Neural cell (in vitro differentiated cells): Measurements from ENCODE around the gene YEATS4. TPM values are rescaled to one million over a fixed set of nuclear protein-coding genes. Genes with fewer than 3 reads are reported as not detected.

ENCODE experiments used
- H2AFZ ChIP-seq: fragments of 200-600, 300-800 bp; sonication (generic), shearing (Covaris generic); 2 replicates; pipeline ENCODE4 v1.6.0; 2014; ENCODE audit warnings: low read depth, mild to moderate bottlenecking, antibody characterized with exemption, low read length, moderate library complexity
- H3F3A ChIP-seq: fragments of 200-600 bp; shearing (Covaris generic); 2 replicates; pipeline ENCODE4 v1.6.1; 2016; ENCODE audit warnings: mild to moderate bottlenecking, moderate library complexity, mixed read lengths, antibody characterized with exemption, low read length; ENCODE audit not compliant: insufficient read depth, poor library complexity, severe bottlenecking
- H3K27ac ChIP-seq: fragments of 200-600, 300-800 bp; sonication (generic), shearing (Covaris generic); 2 replicates; pipeline ENCODE4 v1.5.1; 2014; ENCODE audit warnings: mild to moderate bottlenecking, low read length, moderate library complexity
- H3K27me3 ChIP-seq: fragments of 300-800, 200-600 bp; sonication (generic), shearing (Covaris generic); 2 replicates; pipeline ENCODE4 v1.6.0; 2014; ENCODE audit warnings: mild to moderate bottlenecking, low read depth, low read length, moderate library complexity; ENCODE audit not compliant: insufficient read depth
- H3K36me3 ChIP-seq: fragments of 300-800, 200-600 bp; sonication (generic), shearing (Covaris generic); 2 replicates; pipeline ENCODE4 v1.5.1; 2014; ENCODE audit warnings: mild to moderate bottlenecking, antibody characterized with exemption, low read length, moderate library complexity; ENCODE audit not compliant: insufficient read depth
- H3K4me2 ChIP-seq: fragments of 300-800, 200-600 bp; sonication (generic), shearing (Covaris generic); 2 replicates; pipeline ENCODE4 v1.6.0; 2014; ENCODE audit warnings: mild to moderate bottlenecking, low read length
- H3K4me3 ChIP-seq: fragments of 300-800, 200-600 bp; sonication (generic), shearing (Covaris generic); 2 replicates; pipeline ENCODE4 v1.5.1; 2014; ENCODE audit warnings: mild to moderate bottlenecking, low read length, moderate library complexity
- H3K79me2 ChIP-seq: fragments of 200-600 bp; shearing (Covaris generic); replicated peaks from 2 replicates; pipeline ENCODE4 v1.6.0; 2014; ENCODE audit warnings: mild to moderate bottlenecking, low read length, moderate library complexity; ENCODE audit not compliant: insufficient read depth
- H3K9ac ChIP-seq: fragments of 300-800, 200-600 bp; sonication (generic), shearing (Covaris generic); 2 replicates; pipeline ENCODE4 v1.6.1; 2016; ENCODE audit warnings: mild to moderate bottlenecking, low read length, mixed read lengths
- H3K9me2 ChIP-seq: fragments of 200-600 bp; shearing (Covaris generic); 2 replicates; pipeline ENCODE4 v1.6.1; 2016; ENCODE audit warnings: mild to moderate bottlenecking, low read length, mixed read lengths; ENCODE audit not compliant: insufficient read depth
- H3K9me3 ChIP-seq: fragments of 200-600, 300-800 bp; sonication (generic), shearing (Covaris generic); 2 replicates; pipeline ENCODE4 v1.6.1; 2016; ENCODE audit warnings: mild to moderate bottlenecking, mixed run types, low read length, moderate library complexity, mixed read lengths
- H4K20me1 ChIP-seq: fragments of 200-600 bp; shearing (Covaris generic); 2 replicates; pipeline ENCODE4 v1.6.1; 2016; ENCODE audit warnings: mild to moderate bottlenecking, mixed run types; ENCODE audit not compliant: insufficient read depth
- CTCF ChIP-seq: fragments of 450-650 bp; IDR thresholded peaks from 2 replicates; pipeline ENCODE4 v1.5.1; 2014; ENCODE audit warnings: antibody characterized with exemption, mild to moderate bottlenecking, moderate library complexity; ENCODE audit not compliant: poor library complexity, severe bottlenecking
- EP300 ChIP-seq: fragments of 450-650 bp; conservative IDR thresholded peaks from 2 replicates; pipeline ENCODE4 v1.6.1; 2014; ENCODE audit warnings: antibody characterized with exemption, mild to moderate bottlenecking, moderate library complexity; ENCODE audit not compliant: poor library complexity, severe bottlenecking
- EZH2 ChIP-seq: fragments of 200-600, 300-800 bp; shearing (Covaris generic), sonication (generic); IDR thresholded peaks from 2 replicates; pipeline ENCODE4 v1.6.1; 2014; ENCODE audit warnings: antibody characterized with exemption, low read length, borderline replicate concordance, mild to moderate bottlenecking; ENCODE audit not compliant: insufficient read depth, poor library complexity, severe bottlenecking
- MXI1 ChIP-seq: fragments of 450-650 bp; conservative IDR thresholded peaks from 2 replicates; pipeline ENCODE4 v1.6.1; 2014; ENCODE audit warnings: antibody characterized with exemption, mild to moderate bottlenecking; ENCODE audit not compliant: poor library complexity, severe bottlenecking
- POLR2AphosphoS5 ChIP-seq: IDR thresholded peaks from 2 replicates; pipeline ENCODE4 v1.6.1; 2012
- RAD21 ChIP-seq: fragments of 450-650 bp; conservative IDR thresholded peaks from 2 replicates; pipeline ENCODE4 v1.6.1; 2014; ENCODE audit warnings: antibody characterized with exemption, mild to moderate bottlenecking, moderate library complexity
- REST ChIP-seq: IDR thresholded peaks from 2 replicates; pipeline ENCODE4 v1.6.1; 2012; ENCODE audit warnings: borderline replicate concordance
- SMC3 ChIP-seq: fragments of 450-650 bp; conservative IDR thresholded peaks from 2 replicates; pipeline ENCODE4 v1.6.1; 2014; ENCODE audit warnings: antibody characterized with exemption, mild to moderate bottlenecking, moderate library complexity; ENCODE audit not compliant: poor library complexity
- TAF1 ChIP-seq: IDR thresholded peaks from 2 replicates; pipeline ENCODE4 v1.6.1; 2012; ENCODE audit warnings: low read depth
- polyA plus RNA-seq: library from polyadenylated mRNA; depleted of rRNA; stranded (reverse); fragments of >200 nt; gene quantifications from 2 replicates; pipeline ENCODE4 v1.2.3, GENCODE V29; 2014

YEATS4 gene
- polyA plus RNA-seq, 1 donor from 2014 or later, result 227 TPM

- TF ChIP-seq POLR2AphosphoS5, result no peak
- no peak for TF ChIP-seq MXI1
- no peak for TF ChIP-seq EP300
- no peak for TF ChIP-seq CTCF
- TF ChIP-seq RAD21, result no peak
- TF ChIP-seq REST, result no peak
- TF ChIP-seq TAF1, result no peak
- TF ChIP-seq EZH2, result no peak
- TF ChIP-seq SMC3, result no peak
- no peaks in the 10 kb centered on the region for H3K27me3 ChIP-seq
Measured at GRCh38 chr12:69352904-69353303, 6.6 kb upstream of the YEATS4 start.

DNA sequence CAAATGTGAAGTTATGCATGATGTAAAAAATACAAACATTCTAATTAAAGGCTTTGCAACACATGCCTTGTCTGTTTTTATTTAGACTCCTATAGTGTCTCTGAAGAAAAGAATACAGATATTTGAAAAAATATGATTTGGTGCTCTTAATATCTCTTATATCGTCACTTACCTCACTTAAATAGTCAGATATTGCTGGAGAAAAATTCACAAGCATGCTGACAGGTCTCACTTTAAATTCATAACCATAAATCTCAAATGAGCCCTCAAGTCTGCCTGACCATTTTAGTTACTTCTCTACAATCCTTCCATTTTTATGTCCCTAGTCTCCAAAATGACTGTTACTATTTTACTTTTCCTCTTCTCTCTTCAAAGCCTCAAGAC lies 5.4 kb upstream of the YEATS4 start:
- TF ChIP-seq CTCF, result no peak
- TF ChIP-seq MXI1, result no peak
- no peak for TF ChIP-seq EZH2
- TF ChIP-seq TAF1, result no peak
- H3K36me3 ChIP-seq, result no peaks in the 10 kb centered on the region
- H3K27me3 ChIP-seq, result no peaks in the 10 kb centered on the region
- H3K9me2 ChIP-seq, result no peaks in the 10 kb centered on the region
- H2AFZ ChIP-seq, result no peak overlapping the region
- no peak overlapping the region for H3K4me2 ChIP-seq
- no peak overlapping the region for H3K9ac ChIP-seq
- no peak overlapping the region for H3K4me3 ChIP-seq
- H3K9me3 ChIP-seq, result no peaks in the 10 kb centered on the region
- H3K27ac ChIP-seq, result no peak overlapping the region
- H4K20me1 ChIP-seq, result no peaks in the 10 kb centered on the region
- H3K79me2 ChIP-seq, result no peaks in the 10 kb centered on the region
- H3F3A ChIP-seq, result peaks cover 2% of the 10 kb centered on the region

More at GRCh38 chr12:69352904-69353303, 6.6 kb upstream of the YEATS4 start:
- no peaks in the 10 kb centered on the region for H3K9me3 ChIP-seq
- no peaks in the 10 kb centered on the region for H3F3A ChIP-seq
- H4K20me1 ChIP-seq, result no peaks in the 10 kb centered on the region
- H3K79me2 ChIP-seq, result no peaks in the 10 kb centered on the region
- no peak overlapping the region for H3K27ac ChIP-seq
- H3K4me3 ChIP-seq, result no peak overlapping the region
- no peak overlapping the region for H3K9ac ChIP-seq
- no peaks in the 10 kb centered on the region for H3K9me2 ChIP-seq
- no peak overlapping the region for H3K4me2 ChIP-seq
- H3K36me3 ChIP-seq, result no peaks in the 10 kb centered on the region
- H2AFZ ChIP-seq, result no peak overlapping the region
